GM15510 (cell line): ENCODE data around the gene GIPC2.

Experiments
- POLR2A ChIP-seq: IDR thresholded peaks from 3 replicates; pipeline ENCODE4 v1.6.1; 2011; ENCODE audit warnings: borderline replicate concordance; ENCODE audit not compliant: insufficient read length; ENCODE audit errors: extremely low read depth

Gene GIPC2

DNA sequence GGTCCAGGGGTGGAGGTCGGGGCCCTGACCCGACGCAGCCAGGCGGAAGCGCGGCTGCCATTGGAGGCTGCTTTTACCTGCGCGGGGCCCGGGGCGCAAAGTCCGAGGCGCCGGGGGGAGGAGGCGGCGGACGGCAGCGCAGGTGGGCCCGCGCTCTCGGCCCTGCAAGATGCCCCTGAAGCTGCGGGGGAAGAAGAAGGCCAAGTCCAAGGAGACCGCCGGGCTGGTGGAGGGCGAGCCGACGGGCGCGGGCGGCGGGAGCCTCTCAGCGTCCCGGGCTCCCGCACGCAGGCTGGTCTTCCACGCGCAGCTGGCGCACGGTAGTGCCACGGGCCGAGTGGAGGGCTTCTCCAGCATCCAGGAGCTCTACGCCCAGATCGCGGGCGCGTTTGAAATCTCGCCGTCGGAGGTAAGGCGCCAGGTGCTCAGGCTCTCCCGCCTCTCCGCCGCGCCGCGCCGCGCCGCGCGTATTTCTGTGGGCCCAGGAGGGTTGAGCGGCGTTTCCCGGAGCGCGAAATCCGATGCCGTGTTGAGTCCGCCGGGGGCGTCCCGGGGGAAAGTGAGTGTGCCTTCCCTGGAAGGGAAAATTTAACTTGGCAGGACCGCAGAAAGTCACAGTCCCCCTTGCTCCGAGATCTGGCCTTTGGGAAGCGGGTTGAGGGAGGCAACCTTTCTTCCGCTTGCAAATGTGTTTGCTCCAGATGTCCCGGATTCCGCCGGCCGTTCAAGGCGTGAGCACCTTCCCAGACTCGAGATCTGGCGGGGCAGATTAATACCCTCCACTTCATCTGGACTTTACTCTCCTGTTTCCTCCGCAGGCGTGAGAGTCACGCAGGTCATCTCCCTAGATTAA lies at the start of gene GIPC2:
Gene GIPC2, plus strand, starts transcription at position 41 of the 853 bp plus-strand sequence. Its CDS starts 129 bp downstream, at position 170.
- TF ChIP-seq POLR2A = no peak

- no peak for TF ChIP-seq POLR2A
Measured at GRCh38 chr1:77996734-77997133, 49.0 kb upstream of the GIPC2 start.

GRCh38 chr1:78003070-78003746 lies 42.6 kb upstream of the GIPC2 start:
- no peak for TF ChIP-seq POLR2A

GRCh38 chr1:78003882-78004718 lies 41.7 kb upstream of the GIPC2 start:
- peak; percentile 88 for TF ChIP-seq POLR2A

GRCh38 chr1:78004719-78005447 lies 40.9 kb upstream of the GIPC2 start, which contains the start of gene DNAJB4:
TSS of gene DNAJB4 (plus strand) at chr1:78004939. CDS start at chr1:78005111, 172 bp downstream.
- TF ChIP-seq POLR2A = no peak

DNA sequence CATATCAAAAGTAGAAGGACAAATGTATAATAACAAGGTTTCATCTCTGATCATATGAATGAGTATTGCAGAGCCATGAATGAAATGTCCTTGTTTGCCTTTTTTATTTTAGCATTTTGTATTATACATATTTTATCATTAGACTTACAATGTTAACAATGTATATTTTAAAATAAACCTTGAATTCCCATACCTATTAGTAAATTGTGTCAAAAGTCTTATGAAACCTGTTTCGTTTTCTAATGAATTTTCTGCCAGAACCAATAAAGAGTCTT lies 40.4 kb upstream of the GIPC2 start:
- no peak for TF ChIP-seq POLR2A

- no peak for TF ChIP-seq POLR2A
Measured at GRCh38 chr1:78005755-78006154, 40.0 kb upstream of the GIPC2 start.

DNA sequence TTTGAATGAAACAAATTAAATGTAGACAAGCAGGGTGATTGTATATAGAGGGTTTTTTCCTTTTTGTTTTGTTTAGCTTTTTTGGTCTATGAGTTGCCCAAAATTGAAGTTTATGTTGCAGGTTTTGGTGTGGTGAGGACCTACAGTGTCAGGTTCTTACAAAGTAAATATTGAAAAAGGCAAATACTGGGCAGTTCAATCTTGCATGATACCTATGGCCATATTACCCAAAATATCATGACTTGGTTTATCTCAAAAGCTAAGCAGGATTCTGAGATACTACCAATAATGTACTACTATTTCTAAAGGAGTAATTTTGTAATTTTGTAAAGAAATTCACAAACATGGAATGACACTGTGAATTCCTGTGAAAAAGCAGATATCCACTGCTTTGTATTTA lies 39.2 kb upstream of the GIPC2 start:
- TF ChIP-seq POLR2A = no peak

DNA sequence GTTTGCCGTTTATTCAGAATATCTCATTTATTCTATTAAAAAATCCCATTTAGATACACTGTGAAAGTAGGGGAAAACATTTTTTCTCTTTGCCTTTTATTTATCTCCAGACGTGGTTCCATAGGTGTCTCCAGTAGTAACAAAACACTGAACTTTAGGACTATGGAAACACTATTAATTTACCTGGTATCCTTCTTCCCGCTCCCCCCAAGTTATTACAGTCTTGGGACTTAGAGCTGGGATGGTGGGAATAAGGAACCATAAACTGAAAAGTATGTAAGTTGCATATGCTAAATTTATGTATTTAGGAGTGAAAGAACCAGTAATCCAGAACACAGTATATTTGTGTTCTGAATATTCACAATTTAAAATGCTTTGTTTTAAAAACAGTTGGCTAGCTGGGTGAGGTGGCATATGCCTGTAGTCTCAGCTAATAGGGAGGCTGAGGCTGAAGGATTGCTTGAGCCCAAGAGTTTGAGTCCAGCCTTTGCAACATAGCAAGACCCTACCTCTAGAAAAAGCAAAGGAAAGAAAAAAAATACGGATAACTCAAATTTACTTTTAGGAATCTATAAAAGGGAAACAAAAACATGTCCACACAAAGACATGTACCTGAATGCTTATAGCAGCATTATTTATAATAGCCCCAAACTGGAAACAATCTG lies 38.0 kb upstream of the GIPC2 start:
- no peak for TF ChIP-seq POLR2A

DNA sequence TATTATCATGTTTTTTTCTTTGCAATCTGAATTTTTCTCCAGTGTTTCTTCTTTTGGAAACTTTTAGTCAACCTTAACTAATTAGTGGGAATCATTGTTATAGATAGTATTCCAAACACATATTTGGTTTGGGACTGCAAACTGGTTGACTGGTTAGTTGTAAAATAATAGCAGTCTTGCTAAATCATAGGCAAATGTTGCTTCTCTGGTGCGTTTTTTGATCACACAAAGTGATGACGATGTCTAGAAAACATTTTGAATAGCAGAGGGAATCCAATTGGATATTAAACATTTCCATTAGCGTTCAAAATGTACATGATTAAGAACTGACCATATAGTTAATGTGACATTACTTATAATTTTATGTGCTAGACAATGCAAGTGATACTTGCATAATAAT lies 36.5 kb upstream of the GIPC2 start:
- TF ChIP-seq POLR2A = no peak

DNA sequence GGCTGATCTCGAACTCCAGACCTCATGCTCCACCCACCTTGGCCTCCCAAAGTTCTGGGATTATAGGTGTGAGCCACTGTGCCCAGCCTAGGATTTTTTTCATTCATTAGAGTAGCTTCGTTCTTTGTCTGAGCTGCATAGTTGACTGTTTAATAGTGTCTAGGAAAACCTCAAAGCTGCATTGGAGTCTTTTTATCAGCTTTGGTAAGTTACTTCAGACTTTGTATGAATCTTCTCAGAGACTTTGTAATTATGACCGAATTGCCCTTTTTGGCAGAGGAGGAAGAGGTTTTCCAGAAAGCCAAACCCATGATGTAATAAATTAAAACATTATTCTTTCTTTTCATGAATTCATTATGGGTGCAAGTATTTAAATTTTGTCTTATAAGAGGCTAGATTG lies 35.9 kb upstream of the GIPC2 start:
- no peak for TF ChIP-seq POLR2A

GRCh38 chr1:78011050-78011449 lies 34.7 kb upstream of the GIPC2 start:
- TF ChIP-seq POLR2A = no peak

GRCh38 chr1:78015148-78015547 lies 30.6 kb upstream of the GIPC2 start:
- no peak for TF ChIP-seq POLR2A

DNA sequence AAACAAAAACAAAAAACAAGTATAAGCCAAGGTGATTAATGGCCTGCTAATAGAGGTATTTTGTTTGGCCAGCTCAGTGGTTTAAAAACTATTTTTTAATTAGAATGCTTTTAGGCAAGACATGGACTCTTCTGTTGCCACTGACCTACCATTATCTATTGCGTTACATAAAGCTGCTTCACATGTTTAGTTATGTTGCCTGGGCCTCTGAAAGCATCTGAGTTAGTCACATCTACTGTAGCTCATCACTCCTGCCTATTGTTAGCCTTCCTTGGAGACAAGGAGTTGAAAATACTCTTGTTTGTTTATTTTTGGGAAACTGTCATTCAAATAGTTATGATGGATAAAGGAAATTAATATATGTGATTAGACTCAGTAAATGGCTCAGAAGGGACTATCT lies 26.7 kb upstream of the GIPC2 start:
- no peak for TF ChIP-seq POLR2A
